ENCODE measurements around the gene SYNC. TPM values are rescaled to one million over a fixed set of nuclear protein-coding genes. Genes with fewer than 3 reads are reported as not detected.

The SYNC gene
- total RNA-seq, 1 experiment from 2014 or later: 167 TPM

DNA sequence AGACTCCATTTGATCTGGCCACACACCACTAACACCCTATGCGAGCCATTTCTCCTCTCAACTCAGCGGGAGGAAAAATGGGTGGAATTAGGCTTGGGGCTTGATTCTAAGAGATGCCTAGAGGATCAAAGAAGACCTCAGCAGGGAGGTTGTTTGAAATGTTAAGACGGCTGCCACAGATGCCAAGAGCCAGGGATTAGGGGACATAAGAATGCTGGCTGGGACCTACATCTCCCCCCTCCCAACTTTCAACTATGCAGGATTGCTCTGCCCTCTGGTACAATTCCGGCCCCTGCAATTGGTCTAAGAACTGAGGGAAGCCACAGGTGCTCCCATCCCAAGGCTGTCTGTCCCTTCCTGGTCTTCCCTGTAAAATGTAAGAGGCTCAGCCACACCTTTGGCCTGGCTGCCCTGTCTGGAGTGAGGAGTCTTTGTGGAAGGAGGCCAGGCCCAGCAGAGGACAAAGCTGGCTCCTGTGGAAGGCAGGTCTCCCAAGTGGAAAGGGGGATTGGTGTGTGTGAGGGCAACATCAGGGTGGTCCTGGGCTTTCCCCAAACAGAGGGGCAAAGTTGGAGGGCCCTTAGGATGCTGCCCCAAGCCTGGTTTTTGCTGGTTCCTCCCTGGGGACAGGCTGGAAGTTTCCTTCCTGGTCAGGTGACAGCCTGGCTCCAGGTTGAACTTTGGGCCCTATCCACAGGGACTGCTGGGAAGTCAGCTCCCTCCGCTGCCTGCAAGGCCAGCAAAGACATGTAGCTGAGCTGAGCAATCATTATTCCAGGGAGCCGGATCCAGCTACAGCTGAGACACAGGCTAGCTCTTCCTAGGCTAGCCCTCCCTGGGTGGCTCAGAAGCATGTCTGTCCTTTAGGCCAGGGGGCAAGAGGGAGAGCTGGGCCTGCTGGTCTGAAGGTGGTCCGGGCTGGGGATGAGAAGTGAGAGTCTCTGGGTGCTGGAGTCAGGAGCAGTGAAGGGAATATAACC is 34.5 kb upstream of the SYNC start:
- H3K4me1 ChIP-seq (replicated peaks): peaks cover 19% of the 10 kb centered on the region
- H3K4me3 ChIP-seq: no peak overlapping the region
- H3K27me3 ChIP-seq (replicated peaks): no peaks in the 10 kb centered on the region
- H3K27ac ChIP-seq: no peak overlapping the region
- H3K36me3 ChIP-seq: peaks cover 3% of the 10 kb centered on the region
- H3K9me3 ChIP-seq (replicated peaks): no peaks in the 10 kb centered on the region; the same call in 1 of the 2 replicates
- DNase-seq (ENCODE audit: low read depth in 1 of 2, low spot score in 2 of 2): no peak

- H3K27ac ChIP-seq: no peak overlapping the region
- peaks cover 33% of the 10 kb centered on the region for H3K4me1 ChIP-seq (replicated peaks)
- H3K9me3 ChIP-seq (replicated peaks): no peaks in the 10 kb centered on the region
- no peak overlapping the region for H3K4me3 ChIP-seq
- DNase-seq (ENCODE audit: low read depth in 1 of 2, low spot score in 2 of 2): no peak
- no peaks in the 10 kb centered on the region for H3K36me3 ChIP-seq
- H3K27me3 ChIP-seq (replicated peaks): no peaks in the 10 kb centered on the region
Measured at GRCh38 chr1:32733582-32734321, 31.2 kb upstream of the SYNC start.

GRCh38 chr1:32729254-32730046 is 26.9 kb upstream of the SYNC start:
- H3K27ac ChIP-seq: peak overlapping the region; percentile 52

GRCh38 chr1:32728413-32729077 is 26.0 kb upstream of the SYNC start:
- no peak for DNase-seq (ENCODE audit: low read depth in 1 of 2, low spot score in 2 of 2)
- Histone ChIP-seq H3K4me3 (no peak overlapping the region), H3K36me3 (no peaks in the 10 kb centered on the region), H3K4me1 (replicated peaks) (peaks cover 63% of the 10 kb centered on the region), H3K27ac (no peak overlapping the region), H3K27me3 (replicated peaks) (no peaks in the 10 kb centered on the region), H3K9me3 (replicated peaks) (no peaks in the 10 kb centered on the region)

More at GRCh38 chr1:32729254-32730046, 26.9 kb upstream of the SYNC start:
- Histone ChIP-seq H3K4me1 (replicated peaks) (peaks cover 59% of the 10 kb centered on the region), H3K9me3 (replicated peaks) (no peaks in the 10 kb centered on the region), H3K36me3 (no peaks in the 10 kb centered on the region), H3K27me3 (replicated peaks) (no peaks in the 10 kb centered on the region), H3K4me3 (no peak overlapping the region)
- no peak for DNase-seq (ENCODE audit: low read depth in 1 of 2, low spot score in 2 of 2)

- Histone ChIP-seq H3K27ac (no peak overlapping the region), H3K9me3 (replicated peaks) (no peaks in the 10 kb centered on the region), H3K4me3 (no peak overlapping the region), H3K4me1 (replicated peaks) (peaks cover 64% of the 10 kb centered on the region), H3K27me3 (replicated peaks) (no peaks in the 10 kb centered on the region), H3K36me3 (no peaks in the 10 kb centered on the region)
- no peak for DNase-seq (ENCODE audit: low read depth in 1 of 2, low spot score in 2 of 2)
Measured at GRCh38 chr1:32727876-32728275, 25.3 kb upstream of the SYNC start.

GRCh38 chr1:32725615-32725982 is 23.0 kb upstream of the SYNC start:
- Histone ChIP-seq H3K4me3 (no peak overlapping the region), H3K9me3 (replicated peaks) (no peaks in the 10 kb centered on the region), H3K27me3 (replicated peaks) (no peaks in the 10 kb centered on the region), H3K36me3 (no peaks in the 10 kb centered on the region), H3K27ac (peak overlapping the region; percentile 58), H3K4me1 (replicated peaks) (peaks cover 75% of the 10 kb centered on the region)
- DNase-seq (ENCODE audit: low read depth in 1 of 2, low spot score in 2 of 2): no peak

- peak overlapping the region; percentile 10; the same call in 1 of the 2 replicates for H3K4me3 ChIP-seq
- H3K9me3 ChIP-seq (replicated peaks): no peaks in the 10 kb centered on the region
- no peaks in the 10 kb centered on the region for H3K36me3 ChIP-seq
- peaks cover 75% of the 10 kb centered on the region for H3K4me1 ChIP-seq (replicated peaks)
- DNase-seq (ENCODE audit: low read depth in 1 of 2, low spot score in 2 of 2): peak; percentile 91 to 96
- no peaks in the 10 kb centered on the region for H3K27me3 ChIP-seq (replicated peaks)
- peak overlapping the region; percentile 58 for H3K27ac ChIP-seq
Measured at GRCh38 chr1:32724678-32725614, 22.4 kb upstream of the SYNC start.

- peak; percentile 94 to 96 for DNase-seq (ENCODE audit: low read depth in 1 of 2, low spot score in 2 of 2)
- Histone ChIP-seq H3K36me3 (peaks cover 4% of the 10 kb centered on the region; the same call in 1 of the 2 replicates), H3K27me3 (replicated peaks) (no peaks in the 10 kb centered on the region), H3K27ac (peak overlapping the region; percentile 69), H3K4me3 (no peak overlapping the region), H3K9me3 (replicated peaks) (no peaks in the 10 kb centered on the region), H3K4me1 (replicated peaks) (peaks cover 81% of the 10 kb centered on the region)
Measured at GRCh38 chr1:32719681-32720275, 17.2 kb upstream of the SYNC start.

DNA sequence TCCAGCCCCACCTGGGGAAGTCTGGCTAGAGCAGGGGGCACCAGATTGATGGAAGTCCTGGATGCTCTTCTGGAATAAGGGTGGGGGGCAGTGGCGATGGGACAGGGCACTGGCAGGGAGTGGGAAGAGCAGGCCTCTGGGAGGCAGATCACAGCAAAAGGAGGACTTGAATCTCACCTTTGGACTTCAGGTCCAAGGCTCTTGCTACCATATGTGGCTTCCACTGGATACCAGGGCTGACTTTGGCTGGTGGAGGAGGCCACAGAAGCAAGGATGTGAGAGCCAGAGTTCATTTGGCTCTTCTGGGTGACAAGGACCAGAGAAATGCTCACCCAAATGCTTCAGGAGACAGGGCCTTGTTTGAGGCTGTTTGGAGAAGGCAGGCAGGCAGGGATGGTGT is 16.0 kb upstream of the SYNC start:
- no peak for DNase-seq (ENCODE audit: low read depth in 1 of 2, low spot score in 2 of 2)
- Histone ChIP-seq H3K4me1 (replicated peaks) (peaks cover 75% of the 10 kb centered on the region), H3K27ac (peak overlapping the region; percentile 69), H3K9me3 (replicated peaks) (no peaks in the 10 kb centered on the region), H3K4me3 (no peak overlapping the region), H3K36me3 (peaks cover 4% of the 10 kb centered on the region; the same call in 1 of the 2 replicates), H3K27me3 (replicated peaks) (no peaks in the 10 kb centered on the region)

- no peak for DNase-seq (ENCODE audit: low read depth in 1 of 2, low spot score in 2 of 2)
- H3K4me3 ChIP-seq: no peak overlapping the region
Measured at GRCh38 chr1:32718036-32718435, 15.5 kb upstream of the SYNC start.

GRCh38 chr1:32717503-32717902 is 14.9 kb upstream of the SYNC start:
- Histone ChIP-seq H3K4me1 (replicated peaks) (peaks cover 76% of the 10 kb centered on the region), H3K27ac (peak overlapping the region; percentile 69), H3K9me3 (replicated peaks) (no peaks in the 10 kb centered on the region), H3K27me3 (replicated peaks) (no peaks in the 10 kb centered on the region), H3K4me3 (no peak overlapping the region), H3K36me3 (peaks cover 4% of the 10 kb centered on the region; the same call in 1 of the 2 replicates)
- no peak for DNase-seq (ENCODE audit: low read depth in 1 of 2, low spot score in 2 of 2)

More at GRCh38 chr1:32718036-32718435, 15.5 kb upstream of the SYNC start:
- no peaks in the 10 kb centered on the region for H3K27me3 ChIP-seq (replicated peaks)
- H3K9me3 ChIP-seq (replicated peaks): no peaks in the 10 kb centered on the region
- peaks cover 4% of the 10 kb centered on the region; the same call in 1 of the 2 replicates for H3K36me3 ChIP-seq
- peaks cover 75% of the 10 kb centered on the region for H3K4me1 ChIP-seq (replicated peaks)
- H3K27ac ChIP-seq: peak overlapping the region; percentile 69

All from SJSA1 (cell line).